Stimulated activated memory B cell treated with anti-CD40 and anti-IgM and Interleukin-4, amounts not matched to agents 10 μg/mL and 1 μg/mL and 100 μg/mL, for 72 hours (primary cell): ENCODE results near the gene CCSER1.
"Not testable (repeated sequence)": the region's sequence is repeated elsewhere in the genome, so short reads cannot be mapped to it uniquely, and the experiment has no call there.

Source experiments
- ATAC-seq: fragments of 150-1000 bp; cut with Tn5 transposase; 2 replicates; pipeline ENCODE4 v1.10.0; 2021
- H3K27ac Mint-ChIP-seq: one replicate; pipeline ENCODE4 v1.8.0; 2022; ENCODE audit warnings: mild to moderate bottlenecking, mixed read lengths
- H3K27me3 Mint-ChIP-seq: one replicate; pipeline ENCODE4 v1.8.0; 2022; ENCODE audit warnings: mixed read lengths
- H3K36me3 Mint-ChIP-seq: one replicate; pipeline ENCODE4 v1.8.0; 2022; ENCODE audit warnings: mixed read lengths
- H3K4me1 Mint-ChIP-seq: one replicate; pipeline ENCODE4 v1.8.0; 2022; ENCODE audit warnings: mixed read lengths
- H3K4me3 Mint-ChIP-seq: one replicate; pipeline ENCODE4 v1.8.0; 2022; ENCODE audit warnings: mild to moderate bottlenecking, moderate library complexity, mixed read lengths
- H3K9me3 Mint-ChIP-seq: one replicate; pipeline ENCODE4 v1.8.0; 2022; ENCODE audit warnings: mixed read lengths

The CCSER1 gene

DNA sequence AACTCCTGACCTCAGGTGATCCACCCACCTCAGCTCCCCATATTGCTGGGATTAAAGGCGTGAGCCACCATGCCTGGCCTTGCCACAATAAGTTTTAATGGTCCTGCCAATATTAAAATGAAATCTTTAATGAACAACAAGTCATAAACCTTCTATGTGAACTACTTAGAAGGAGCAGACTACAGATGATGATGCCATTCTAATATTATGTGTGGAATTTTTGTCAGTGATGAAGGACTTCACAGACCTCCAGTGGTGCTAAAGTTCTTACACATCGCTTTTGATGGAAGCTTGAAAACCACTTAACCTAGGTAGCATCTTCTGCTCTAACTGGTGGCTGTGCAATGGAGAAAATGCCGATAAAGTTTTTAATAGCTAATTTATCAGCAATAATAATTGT is 331.4 kb downstream of the CCSER1 start:
- H3K4me1 Mint-ChIP-seq = no peaks in the 10 kb centered on the region
- peaks cover 15% of the 10 kb centered on the region for H3K9me3 Mint-ChIP-seq
- H3K27ac Mint-ChIP-seq = no peak overlapping the region
- H3K36me3 Mint-ChIP-seq = peaks cover 50% of the 10 kb centered on the region
- H3K4me3 Mint-ChIP-seq = no peak overlapping the region
- ATAC-seq = no peak
- H3K27me3 Mint-ChIP-seq = no peaks in the 10 kb centered on the region

DNA sequence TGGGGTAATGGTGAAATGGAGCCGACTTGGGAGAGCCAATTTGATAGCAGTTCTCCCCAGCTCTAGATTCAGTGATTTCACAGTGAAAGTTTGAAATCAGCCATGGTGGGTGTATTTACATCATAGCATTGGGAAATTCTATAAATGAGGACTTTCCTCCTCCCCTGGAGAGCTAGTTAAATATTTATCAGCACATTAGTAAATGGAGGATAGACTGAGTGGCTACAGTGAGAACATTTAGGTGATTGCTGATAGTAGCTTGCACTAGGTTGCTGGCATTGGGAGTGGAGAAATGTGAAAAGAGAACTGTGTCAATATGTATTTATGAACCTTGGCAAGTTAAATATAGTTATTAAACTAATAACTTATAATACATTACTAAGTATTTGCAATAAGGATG is 347.3 kb downstream of the CCSER1 start:
- Mint-ChIP-seq H3K9me3 (no peaks in the 10 kb centered on the region), H3K4me1 (no peaks in the 10 kb centered on the region), H3K4me3 (no peak overlapping the region), H3K36me3 (peaks cover 9% of the 10 kb centered on the region), H3K27ac (no peak overlapping the region), H3K27me3 (no peaks in the 10 kb centered on the region)
- ATAC-seq = no peak

DNA sequence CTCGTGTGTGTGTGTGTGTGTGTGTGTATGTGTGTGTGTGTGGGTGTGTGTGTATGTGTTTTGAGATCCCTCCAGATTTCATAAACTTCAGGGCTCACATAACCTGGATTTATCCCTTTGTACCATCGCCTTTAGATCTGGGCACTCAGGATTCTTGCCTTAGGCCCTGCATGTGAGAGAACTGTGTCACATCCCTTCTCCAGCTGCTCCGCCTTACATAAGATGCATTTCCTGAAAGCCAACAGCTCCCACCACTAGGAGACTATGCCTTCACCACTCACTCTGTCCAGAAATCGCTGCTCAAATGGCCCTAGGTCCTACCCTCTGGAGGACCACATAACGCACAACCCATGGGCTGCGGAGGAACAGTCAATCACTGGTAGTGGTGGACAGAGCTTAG is 348.8 kb downstream of the CCSER1 start:
- Mint-ChIP-seq H3K36me3 (peaks cover 22% of the 10 kb centered on the region), H3K4me3 (no peak overlapping the region), H3K27me3 (no peaks in the 10 kb centered on the region), H3K27ac (no peak overlapping the region), H3K4me1 (no peaks in the 10 kb centered on the region), H3K9me3 (no peaks in the 10 kb centered on the region)
- peak; percentile 39 for ATAC-seq

DNA sequence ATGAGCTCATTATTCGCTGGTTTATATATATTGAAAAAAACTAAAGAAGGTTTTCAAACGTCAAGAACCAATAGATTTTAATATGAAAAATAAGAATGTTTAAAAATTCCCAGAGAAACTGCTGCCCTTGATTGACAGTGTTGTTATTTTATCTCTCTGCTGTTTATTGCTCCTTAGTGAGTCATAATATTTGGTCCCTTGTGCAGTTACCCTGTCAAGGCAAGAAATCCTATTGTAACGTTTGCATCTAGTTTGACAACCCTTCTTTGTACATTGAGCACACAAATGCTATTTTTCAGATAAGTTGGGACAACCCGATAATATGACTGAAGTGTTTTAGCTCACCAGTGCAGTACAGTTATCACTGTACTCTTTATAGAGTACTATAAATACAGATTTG is 349.4 kb downstream of the CCSER1 start:
- Mint-ChIP-seq H3K27me3 (no peaks in the 10 kb centered on the region), H3K4me1 (no peaks in the 10 kb centered on the region), H3K4me3 (no peak overlapping the region), H3K27ac (no peak overlapping the region), H3K9me3 (no peaks in the 10 kb centered on the region), H3K36me3 (peaks cover 26% of the 10 kb centered on the region)
- no peak for ATAC-seq

DNA sequence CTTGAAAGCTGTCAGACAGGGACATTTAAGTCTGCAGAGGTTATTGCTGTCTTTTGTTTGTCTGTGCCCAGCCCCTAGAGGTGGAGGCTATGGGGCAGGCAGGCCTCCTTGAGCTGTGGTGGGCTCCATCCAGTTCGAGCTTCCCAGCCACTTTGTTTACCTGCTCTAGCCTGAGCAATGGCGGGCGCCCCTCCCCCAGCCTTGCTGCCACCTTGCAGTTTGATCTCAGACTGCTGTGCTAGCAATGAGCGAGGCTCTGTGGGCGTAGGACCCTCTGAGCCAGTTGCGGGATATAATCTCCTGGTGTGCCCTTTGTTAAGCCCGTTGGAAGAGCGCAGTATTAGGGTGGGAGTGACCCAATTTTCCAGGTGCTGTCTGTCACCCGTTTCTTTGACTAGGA is 357.7 kb downstream of the CCSER1 start:
- peaks cover 68% of the 10 kb centered on the region for H3K36me3 Mint-ChIP-seq
- ATAC-seq, H3K4me3 Mint-ChIP-seq, H3K27ac Mint-ChIP-seq, H3K4me1 Mint-ChIP-seq, H3K27me3 Mint-ChIP-seq, H3K9me3 Mint-ChIP-seq: not testable (repeated sequence)

DNA sequence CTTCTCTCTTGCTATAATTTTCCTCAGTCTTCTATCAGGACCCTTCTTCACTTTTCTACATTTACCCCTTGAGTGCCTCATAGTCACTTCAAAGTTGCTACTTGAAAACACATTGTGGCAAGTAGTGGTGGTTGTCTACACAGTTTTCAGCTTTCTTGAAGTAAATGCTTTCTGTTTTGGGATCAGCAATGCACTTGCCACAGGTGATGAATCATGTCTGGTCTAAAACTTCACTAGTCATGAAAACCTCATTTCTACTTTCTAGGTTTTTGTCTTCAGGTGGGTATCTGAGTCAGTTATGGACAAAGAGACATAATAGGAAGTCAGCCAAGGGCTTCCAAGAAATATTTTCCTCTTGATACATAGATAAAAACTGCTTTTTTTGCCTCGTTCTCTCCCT is 359.2 kb downstream of the CCSER1 start:
- no peaks in the 10 kb centered on the region for H3K4me1 Mint-ChIP-seq
- H3K36me3 Mint-ChIP-seq = peaks cover 53% of the 10 kb centered on the region
- peaks cover 12% of the 10 kb centered on the region for H3K9me3 Mint-ChIP-seq
- H3K4me3 Mint-ChIP-seq = no peak overlapping the region
- no peak overlapping the region for H3K27ac Mint-ChIP-seq
- H3K27me3 Mint-ChIP-seq = no peaks in the 10 kb centered on the region
- no peak for ATAC-seq

DNA sequence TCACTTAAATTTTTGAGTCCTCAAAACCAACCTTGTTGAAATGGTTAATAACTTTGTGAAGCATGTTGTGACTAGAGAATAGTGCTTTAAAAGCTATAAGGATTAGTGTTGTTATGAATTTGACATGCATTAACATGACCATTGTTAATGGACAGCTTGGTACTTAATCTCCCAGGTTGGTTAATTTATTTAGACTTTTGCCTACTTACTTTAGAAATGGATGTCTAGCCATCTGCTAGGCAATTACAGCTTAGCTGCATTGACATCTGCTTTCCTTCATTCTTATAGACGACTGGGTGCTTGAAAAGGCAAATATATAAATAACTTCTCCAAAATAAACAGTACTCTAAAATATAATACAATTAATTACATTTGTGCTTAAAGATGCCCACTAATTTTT is 368.0 kb downstream of the CCSER1 start:
- no peaks in the 10 kb centered on the region for H3K27me3 Mint-ChIP-seq
- H3K4me1 Mint-ChIP-seq = no peaks in the 10 kb centered on the region
- no peak for ATAC-seq
- peaks cover 13% of the 10 kb centered on the region for H3K36me3 Mint-ChIP-seq
- peaks cover 9% of the 10 kb centered on the region for H3K9me3 Mint-ChIP-seq
- H3K4me3 Mint-ChIP-seq = no peak overlapping the region
- H3K27ac Mint-ChIP-seq = no peak overlapping the region

DNA sequence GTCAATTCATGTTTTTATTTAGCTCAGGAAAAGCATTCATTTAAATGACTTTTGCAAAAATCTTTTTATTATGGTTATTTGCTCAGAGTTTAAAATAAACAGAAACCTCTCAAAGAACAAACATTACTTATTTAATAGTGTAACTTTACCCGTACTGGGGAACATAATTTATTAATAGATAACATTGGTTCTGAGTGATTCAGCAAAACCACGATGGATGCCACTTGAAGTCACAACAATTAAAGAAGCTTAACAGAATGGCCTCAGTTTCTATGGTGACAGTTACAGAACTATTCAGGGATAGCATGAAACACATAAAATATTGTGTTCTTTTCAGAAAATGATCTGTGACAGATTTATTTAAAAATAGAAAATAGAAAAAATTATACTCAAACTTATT is 368.7 kb downstream of the CCSER1 start:
- Mint-ChIP-seq H3K4me3 (no peak overlapping the region), H3K27me3 (no peaks in the 10 kb centered on the region), H3K36me3 (peaks cover 13% of the 10 kb centered on the region), H3K27ac (no peak overlapping the region), H3K4me1 (no peaks in the 10 kb centered on the region), H3K9me3 (peaks cover 8% of the 10 kb centered on the region)
- ATAC-seq = no peak

DNA sequence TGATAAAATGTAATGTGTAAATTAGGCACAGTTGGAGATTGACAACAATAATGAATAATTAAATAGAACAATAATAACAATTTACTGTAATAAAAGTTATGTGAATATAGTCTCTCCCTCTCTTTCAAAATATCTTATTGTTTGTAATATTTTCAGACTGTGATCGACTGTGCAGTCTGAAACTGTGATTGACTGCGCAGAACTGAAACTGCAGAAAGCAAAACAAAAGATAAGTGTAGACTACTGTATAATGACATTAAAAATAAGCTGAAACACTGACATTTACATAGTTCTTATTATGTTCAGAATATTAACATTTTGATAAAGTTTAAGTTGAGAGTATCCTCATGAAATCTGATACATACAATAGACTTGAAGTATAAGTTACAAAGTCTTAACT is 371.0 kb downstream of the CCSER1 start:
- H3K4me3 Mint-ChIP-seq = no peak overlapping the region
- H3K9me3 Mint-ChIP-seq = no peaks in the 10 kb centered on the region
- no peaks in the 10 kb centered on the region for H3K27me3 Mint-ChIP-seq
- no peak overlapping the region for H3K27ac Mint-ChIP-seq
- ATAC-seq = no peak
- peaks cover 4% of the 10 kb centered on the region for H3K4me1 Mint-ChIP-seq
- H3K36me3 Mint-ChIP-seq = peaks cover 13% of the 10 kb centered on the region

DNA sequence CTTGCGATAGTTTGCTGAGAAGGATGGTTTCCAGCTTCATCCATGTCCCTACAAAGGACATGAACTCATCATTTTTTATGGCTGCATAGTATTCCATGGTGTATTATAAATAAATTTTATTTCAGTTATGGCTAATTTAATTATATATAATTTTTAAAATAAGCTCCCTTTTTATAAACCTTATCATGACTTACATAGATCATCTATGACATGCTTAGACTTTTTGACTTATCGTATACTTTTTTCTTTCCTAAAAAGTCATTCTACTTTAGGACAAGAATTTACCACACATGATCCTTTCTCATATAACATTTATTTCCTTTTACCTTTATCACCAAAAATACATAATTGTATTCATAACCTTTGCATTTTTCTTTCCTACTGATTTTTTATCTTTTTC is 376.5 kb downstream of the CCSER1 start:
- Mint-ChIP-seq H3K27me3 (no peaks in the 10 kb centered on the region), H3K9me3 (no peaks in the 10 kb centered on the region), H3K27ac (no peak overlapping the region), H3K4me3 (no peak overlapping the region), H3K36me3 (peaks cover 26% of the 10 kb centered on the region), H3K4me1 (peaks cover 4% of the 10 kb centered on the region)
- ATAC-seq = no peak

DNA sequence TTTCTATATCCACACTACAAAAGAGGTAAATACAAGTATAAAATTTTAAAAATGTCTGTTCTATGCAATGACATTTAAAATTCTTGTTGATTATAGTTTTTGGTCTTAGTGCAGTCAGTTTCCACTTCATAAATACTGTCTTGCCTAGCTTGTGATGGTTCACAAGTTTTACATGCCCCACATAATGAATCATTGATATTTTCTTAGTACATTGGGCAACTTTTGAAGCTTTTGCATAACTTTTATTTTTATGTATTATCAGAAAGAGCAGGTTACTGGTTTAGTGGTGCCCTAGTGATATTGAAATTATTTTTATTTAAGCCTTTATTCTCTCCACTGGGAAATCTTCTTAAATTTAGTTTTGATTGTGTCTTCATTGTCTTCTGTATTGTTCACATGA is 388.0 kb downstream of the CCSER1 start:
- ATAC-seq = no peak
- Mint-ChIP-seq H3K27ac (no peak overlapping the region), H3K4me1 (no peaks in the 10 kb centered on the region), H3K27me3 (no peaks in the 10 kb centered on the region), H3K36me3 (no peaks in the 10 kb centered on the region), H3K4me3 (no peak overlapping the region), H3K9me3 (no peaks in the 10 kb centered on the region)

DNA sequence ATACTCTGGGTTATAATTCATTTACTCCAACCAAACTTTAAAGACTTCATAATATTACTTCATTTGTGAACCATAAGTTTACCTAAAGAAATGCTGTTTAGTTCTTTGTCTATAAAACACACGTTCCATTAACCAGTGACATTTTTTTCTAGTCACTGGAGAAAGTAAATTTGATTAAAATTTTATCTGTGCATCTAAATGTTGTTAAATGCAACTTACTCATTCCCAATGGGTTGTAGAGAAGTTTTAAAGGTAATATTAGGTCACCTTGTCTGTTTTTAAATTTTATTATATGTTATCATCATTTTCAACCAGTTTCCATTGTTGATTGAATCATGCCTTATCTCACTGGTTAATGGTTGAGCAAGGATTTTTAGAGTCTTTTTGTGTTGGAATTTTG is 401.4 kb downstream of the CCSER1 start:
- H3K27me3 Mint-ChIP-seq = no peaks in the 10 kb centered on the region
- H3K4me3 Mint-ChIP-seq = no peak overlapping the region
- no peaks in the 10 kb centered on the region for H3K4me1 Mint-ChIP-seq
- no peak for ATAC-seq
- no peak overlapping the region for H3K27ac Mint-ChIP-seq
- no peaks in the 10 kb centered on the region for H3K36me3 Mint-ChIP-seq
- no peaks in the 10 kb centered on the region for H3K9me3 Mint-ChIP-seq

DNA sequence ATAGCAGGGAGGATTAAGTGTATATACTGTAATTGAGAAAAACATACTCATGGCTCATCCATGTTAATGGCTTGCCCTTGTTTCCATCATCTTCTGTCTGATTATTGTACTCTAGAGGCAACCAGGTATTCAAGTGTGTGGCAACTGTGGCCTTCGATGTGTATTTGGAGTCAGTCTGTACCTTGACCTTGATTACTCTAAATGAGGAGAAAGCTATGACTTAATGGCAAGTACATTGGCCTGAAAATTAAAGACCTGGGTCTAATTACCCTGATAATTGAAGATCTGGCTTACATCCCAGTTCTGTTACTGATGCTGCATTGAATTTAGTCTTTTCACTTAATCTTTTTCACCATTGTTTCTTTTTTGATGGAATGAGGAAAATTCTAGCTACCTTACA is 409.2 kb downstream of the CCSER1 start:
- Mint-ChIP-seq H3K4me3 (no peak overlapping the region), H3K4me1 (no peaks in the 10 kb centered on the region), H3K27ac (no peak overlapping the region), H3K9me3 (peaks cover 3% of the 10 kb centered on the region), H3K36me3 (peaks cover 9% of the 10 kb centered on the region), H3K27me3 (no peaks in the 10 kb centered on the region)
- ATAC-seq = no peak

DNA sequence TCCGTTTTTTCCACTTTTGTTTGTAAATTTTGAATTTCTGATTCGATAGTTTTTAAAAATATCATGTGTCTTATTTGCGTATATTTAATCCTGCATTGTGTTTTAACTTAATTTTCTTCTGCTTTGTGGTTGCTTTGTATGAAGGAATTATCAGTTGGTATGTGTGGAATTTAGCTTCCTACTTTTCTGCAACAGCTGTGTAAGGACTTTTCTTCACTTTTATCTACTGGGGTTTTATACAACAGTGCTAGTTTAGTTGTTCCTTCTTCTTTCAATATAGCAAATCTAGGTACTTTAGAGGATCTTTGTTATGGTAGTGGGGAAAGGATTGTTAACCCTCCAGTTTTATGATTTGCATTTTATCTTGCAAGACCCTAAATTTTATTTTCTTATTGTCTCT is 410.3 kb downstream of the CCSER1 start:
- H3K27ac Mint-ChIP-seq = no peak overlapping the region

DNA sequence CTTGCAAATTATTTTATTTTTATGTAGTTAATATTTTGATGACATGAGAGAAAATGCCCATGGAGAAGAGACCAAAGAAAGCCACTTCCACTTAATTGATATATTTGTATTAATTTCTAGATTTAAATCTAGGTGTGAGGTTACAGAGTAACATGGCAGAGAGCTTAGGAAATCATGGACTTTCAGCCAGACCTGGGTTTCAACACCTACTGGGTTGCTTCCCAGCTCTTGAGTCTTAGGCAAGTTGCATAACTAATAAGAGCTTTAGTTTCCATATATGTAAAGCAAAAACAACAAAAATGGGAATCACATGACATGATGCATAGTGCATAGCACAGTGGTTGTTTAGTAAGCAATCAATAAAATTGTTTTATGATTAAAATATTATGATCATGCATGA is 413.3 kb downstream of the CCSER1 start:
- Mint-ChIP-seq H3K9me3 (peaks cover 3% of the 10 kb centered on the region), H3K27me3 (no peaks in the 10 kb centered on the region)

More for the DNA sequence above, 410.3 kb downstream of the CCSER1 start:
- no peak overlapping the region for H3K4me3 Mint-ChIP-seq
- H3K9me3 Mint-ChIP-seq = peaks cover 3% of the 10 kb centered on the region
- ATAC-seq = no peak
- peaks cover 9% of the 10 kb centered on the region for H3K36me3 Mint-ChIP-seq
- no peaks in the 10 kb centered on the region for H3K4me1 Mint-ChIP-seq
- no peaks in the 10 kb centered on the region for H3K27me3 Mint-ChIP-seq

DNA sequence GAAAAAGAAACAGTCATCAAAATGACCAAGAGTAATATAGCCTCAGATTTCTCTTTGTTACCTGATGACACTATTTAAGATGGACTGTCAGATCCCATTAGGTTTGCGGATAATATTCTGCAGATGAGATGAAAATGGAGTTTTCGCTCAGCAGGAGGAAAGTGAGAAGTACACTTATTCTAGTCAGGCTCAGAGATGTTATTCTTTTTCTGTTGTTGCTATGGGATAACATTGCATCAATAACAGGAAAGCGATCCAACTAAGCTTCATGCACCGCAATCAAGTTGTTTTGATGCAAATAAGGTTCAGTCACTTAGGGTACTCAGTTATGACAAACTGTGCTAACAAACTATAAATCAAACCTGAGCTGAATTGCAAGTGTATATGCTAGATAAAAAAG is 415.0 kb downstream of the CCSER1 start:
- H3K27ac Mint-ChIP-seq = no peak overlapping the region
- H3K4me1 Mint-ChIP-seq = peaks cover 12% of the 10 kb centered on the region
- H3K27me3 Mint-ChIP-seq = no peaks in the 10 kb centered on the region
- H3K9me3 Mint-ChIP-seq = peaks cover 3% of the 10 kb centered on the region
- H3K4me3 Mint-ChIP-seq = no peak overlapping the region
- ATAC-seq = no peak
- H3K36me3 Mint-ChIP-seq = peaks cover 4% of the 10 kb centered on the region

More for the DNA sequence above, 413.3 kb downstream of the CCSER1 start:
- Mint-ChIP-seq H3K27ac (no peak overlapping the region), H3K4me3 (no peak overlapping the region), H3K36me3 (peaks cover 9% of the 10 kb centered on the region), H3K4me1 (peaks cover 6% of the 10 kb centered on the region)
- ATAC-seq = no peak
